ENCODE data around the gene SLC25A13. TPM values are rescaled to one million over a fixed set of nuclear protein-coding genes. Genes with fewer than 3 reads are reported as not detected.

The SLC25A13 gene
- total and polyA plus RNA-seq, 2 of the 8 experiments (the other 6 are each of a cell fraction or from before 2014, with no cell fraction given), result 30.8 to 85.4 TPM

GRCh38 chr7:96327429-96327828 lies 5.5 kb upstream of the SLC25A13 start:
- Histone ChIP-seq H3K9ac (replicated peaks in 1 of 4; ENCODE audit: extremely low read depth in 1 of 4, low read depth in 3 of 4, low read length in 3 of 4) (no peak overlapping the region), H2BK5ac (ENCODE audit: low read depth, low read length) (no peak overlapping the region), H3K4me3 (ENCODE audit: extremely low read depth in 1 of 4, insufficient read depth in 2 of 4, low read depth in 3 of 4, low read length in 4 of 4) (no peak overlapping the region), H3K56ac (replicated peaks; ENCODE audit: insufficient read length, low read depth, low read length) (no peak overlapping the region), H3K36me3 (ENCODE audit: control insufficient read depth in 2 of 4, insufficient read depth in 4 of 4, low read length in 3 of 4) (no peaks in the 10 kb centered on the region), H4K5ac (ENCODE audit: insufficient read length, low read depth, low read length) (no peak overlapping the region), H2BK12ac (ENCODE audit: low read depth, low read length) (no peak overlapping the region), H3K4ac (replicated peaks; ENCODE audit: insufficient read length, low read depth, low read length) (no peak overlapping the region), H3K27me3 (replicated peaks in 1 of 4; ENCODE audit: control insufficient read depth in 3 of 4, extremely low read depth in 1 of 4, insufficient read depth in 3 of 4, low read length in 3 of 4) (no peaks in the 10 kb centered on the region), H3K23ac (ENCODE audit: insufficient read length) (no peak overlapping the region), H2BK120ac (replicated peaks; ENCODE audit: low read depth, low read length) (no peak overlapping the region), H3K4me2 (ENCODE audit: insufficient read depth in 1 of 2, low read depth in 2 of 2, low read length in 2 of 2) (no peak overlapping the region), H3K79me1 (ENCODE audit: low read depth, low read length) (no peaks in the 10 kb centered on the region), H3K14ac (ENCODE audit: insufficient read length) (no peak overlapping the region), H3K79me2 (ENCODE audit: control insufficient read depth in 1 of 2, insufficient read depth in 2 of 2, low read length in 2 of 2) (no peaks in the 10 kb centered on the region), H4K91ac (replicated peaks; ENCODE audit: insufficient read length, low read length) (no peak overlapping the region), H3K9me3 (ENCODE audit: insufficient read depth in 2 of 2, low read depth in 1 of 2, low read length in 1 of 2) (peaks cover 2 to 7% of the 10 kb centered on the region in 2 experiments; a peak in 1 of 4 replicates), H3K23me2 (ENCODE audit: low read depth, low read length) (peaks cover 2% of the 10 kb centered on the region; the same call in 1 of the 2 replicates), H4K8ac (ENCODE audit: extremely low read depth, insufficient read depth, low read length) (no peak overlapping the region), H2AK5ac (ENCODE audit: low read depth, low read length) (no peak overlapping the region), H2BK15ac (ENCODE audit: low read length) (no peak overlapping the region), H2AFZ (ENCODE audit: low read length) (no peak overlapping the region), H3K27ac (ENCODE audit: low read depth, low read length) (no peak overlapping the region), H3K18ac (ENCODE audit: extremely low read depth, low read length) (no peak overlapping the region), H2BK20ac (ENCODE audit: low read length) (no peak overlapping the region), H4K20me1 (replicated peaks in 1 of 2; ENCODE audit: control insufficient read depth in 1 of 2, insufficient read depth in 2 of 2, low read length in 2 of 2) (no peaks in the 10 kb centered on the region), H3K4me1 (replicated peaks in 1 of 4; ENCODE audit: control insufficient read depth in 3 of 4, insufficient read depth in 4 of 4, low read length in 3 of 4) (no peaks in the 10 kb centered on the region)
- no peak for TF ChIP-seq PHF8 (conservative IDR thresholded peaks at IDR 0.05; ENCODE audit: low read depth, low read length)
- TF ChIP-seq CTCF (IDR thresholded peaks at IDR 0.05; ENCODE audit: control extremely low read depth in 1 of 3, insufficient read depth in 1 of 3, low read depth in 1 of 3, low read length in 3 of 3), result no peak
- no peak for TF ChIP-seq YY1 (IDR thresholded peaks at IDR 0.05; ENCODE audit: low read depth, low read length)
- TF ChIP-seq SRF (IDR thresholded peaks at IDR 0.05; ENCODE audit: low read depth, low read length), result no peak
- no peak for TF ChIP-seq CBX8 (IDR thresholded peaks at IDR 0.05; ENCODE audit: borderline replicate concordance, low read depth, low read length)
- TF ChIP-seq JUND (IDR thresholded peaks at IDR 0.05; ENCODE audit: low read length), result no peak
- no peak for TF ChIP-seq RFX5 (IDR thresholded peaks at IDR 0.05; ENCODE audit: borderline replicate concordance, low read depth, low read length)
- no peak for TF ChIP-seq E2F6 (IDR thresholded peaks at IDR 0.05)
- TF ChIP-seq RBBP5 (IDR thresholded peaks at IDR 0.05; ENCODE audit: borderline replicate concordance, low read depth, low read length), result no peak
- TF ChIP-seq POU5F1 (IDR thresholded peaks at IDR 0.05; ENCODE audit: low read depth, low read length), result no peak
- TF ChIP-seq JUN (IDR thresholded peaks at IDR 0.05; ENCODE audit: low read depth, low read length), result no peak
- DNase-seq (ENCODE audit: low read depth in 1 of 2, low spot score in 2 of 2) (no peak), FAIRE-seq (no peak)
- POLR2A ChIA-PET (ENCODE audit: partially characterized antibody), result no interaction called here
- CTCF ChIA-PET (ENCODE audit: partially characterized antibody), result no interaction called here
- 78% methylated on average over 3 of the region's 3 CpGs; no CpG with 5 or more reads in 1 of the 2 experiments for WGBS, 2 experiments (ENCODE audit: extremely low coverage in 1 of 2, insufficient coverage in 1 of 2, insufficient read length in 1 of 2, insufficient replicate concordance in 2 of 2, low coverage in 1 of 2, low lambda C conversion rate in 2 of 2, missing lambda C conversion rate in 1 of 2)

All from H1 (cell line).